ENCODE data around the gene ENOX1.

- TF ChIP-seq CTCF (IDR thresholded peaks at IDR 0.05; ENCODE audit: extremely low read depth in 1 of 2, insufficient read depth in 1 of 2, low read depth in 1 of 2, low read length in 2 of 2): no peak
- TF ChIP-seq POLR2A (IDR thresholded peaks at IDR 0.05; ENCODE audit: low read depth, low read length): no peak
- no peak for TF ChIP-seq JUN (IDR thresholded peaks at IDR 0.05; ENCODE audit: borderline replicate concordance, insufficient read depth, insufficient read length, low read depth)
- TF ChIP-seq EZH2 (IDR thresholded peaks at IDR 0.05; ENCODE audit: borderline replicate concordance, low read depth, low read length, severe bottlenecking): no peak
These were observed 227.8 kb downstream of the ENOX1 start for GRCh38 chr13:43558939-43559338.
